Measurements from ENCODE around the gene MAST4. TPM values are rescaled to one million over a fixed set of nuclear protein-coding genes. Genes with fewer than 3 reads are reported as not detected.

The MAST4 gene
- polyA plus RNA-seq, 1 experiment = 4.0 TPM

- no peak overlapping the region for H3K4me3 ChIP-seq (ENCODE audit: low read depth, low read length)
- no peaks in the 10 kb centered on the region for H3K36me3 ChIP-seq (ENCODE audit: control insufficient read depth, insufficient read depth, low read length)
- DNase-seq (ENCODE audit: low read depth) = no peak
- POLR2A ChIA-PET = no interaction called here
- H3K27me3 ChIP-seq (ENCODE audit: control insufficient read depth, insufficient read depth, low read length) = no peaks in the 10 kb centered on the region
- TF ChIP-seq CTCF (IDR thresholded peaks at IDR 0.05; ENCODE audit: insufficient read depth, low read depth, low read length) = no peak
- CTCF ChIA-PET = no interaction called here
Observed at GRCh38 chr5:66629446-66629845, 33.3 kb downstream of the MAST4 start.

GRCh38 chr5:66633754-66634153 lies 37.6 kb downstream of the MAST4 start:
- no peak overlapping the region for H3K4me3 ChIP-seq (ENCODE audit: low read depth, low read length)
- ChIA-PET POLR2A (no interaction called here), CTCF (no interaction called here)
- no peak for TF ChIP-seq CTCF (IDR thresholded peaks at IDR 0.05; ENCODE audit: insufficient read depth, low read depth, low read length)
- no peaks in the 10 kb centered on the region for H3K36me3 ChIP-seq (ENCODE audit: control insufficient read depth, insufficient read depth, low read length)
- no peaks in the 10 kb centered on the region for H3K27me3 ChIP-seq (ENCODE audit: control insufficient read depth, insufficient read depth, low read length)
- no peak for DNase-seq (ENCODE audit: low read depth)

DNA sequence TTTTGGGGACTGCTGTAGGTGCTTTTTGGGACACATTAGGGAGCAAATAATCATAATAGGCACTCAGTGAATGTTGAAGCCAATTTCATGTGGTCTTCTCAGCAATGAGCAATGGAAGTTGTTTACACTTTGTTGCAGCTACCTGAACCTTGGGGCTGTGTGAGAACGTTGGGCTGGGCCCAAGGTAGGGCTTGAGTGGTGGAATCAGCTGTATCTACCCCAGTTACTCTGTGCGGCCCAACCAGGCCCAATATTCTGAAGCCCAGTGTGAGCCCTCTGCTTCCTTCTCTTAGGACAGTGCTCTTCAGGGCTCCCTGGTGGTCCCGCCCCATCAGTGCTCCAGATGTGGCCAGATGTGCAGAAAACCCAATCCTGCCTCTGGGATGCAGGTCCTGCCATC lies 38.4 kb downstream of the MAST4 start:
- no peak for DNase-seq (ENCODE audit: low read depth)
- no peaks in the 10 kb centered on the region for H3K27me3 ChIP-seq (ENCODE audit: control insufficient read depth, insufficient read depth, low read length)
- no peak for TF ChIP-seq CTCF (IDR thresholded peaks at IDR 0.05; ENCODE audit: insufficient read depth, low read depth, low read length)
- no peaks in the 10 kb centered on the region for H3K36me3 ChIP-seq (ENCODE audit: control insufficient read depth, insufficient read depth, low read length)
- H3K4me3 ChIP-seq (ENCODE audit: low read depth, low read length) = no peak overlapping the region
- ChIA-PET POLR2A (no interaction called here), CTCF (no interaction called here)

DNA sequence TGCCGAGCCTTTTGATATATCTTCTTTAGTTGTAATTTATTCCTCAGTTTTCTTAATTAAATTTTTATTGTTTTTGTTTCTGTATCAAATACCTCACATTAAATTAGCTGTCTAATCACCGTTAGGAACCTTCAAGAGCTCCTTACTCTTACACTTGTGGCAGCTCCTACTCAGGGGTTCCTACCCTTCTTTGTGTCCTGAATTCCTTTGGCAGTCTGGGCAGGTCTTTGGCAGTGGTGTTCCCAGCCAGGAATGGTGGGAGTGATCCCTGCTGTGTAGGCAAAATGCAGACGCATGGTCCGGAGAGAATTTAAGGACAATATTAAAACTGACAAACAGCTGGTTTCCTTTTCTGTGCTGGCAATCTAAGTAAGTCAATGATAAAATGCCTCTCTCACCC lies 41.8 kb downstream of the MAST4 start:
- no peaks in the 10 kb centered on the region for H3K36me3 ChIP-seq (ENCODE audit: control insufficient read depth, insufficient read depth, low read length)
- TF ChIP-seq CTCF (IDR thresholded peaks at IDR 0.05; ENCODE audit: insufficient read depth, low read depth, low read length) = no peak
- POLR2A ChIA-PET = no interaction called here
- DNase-seq (ENCODE audit: low read depth) = no peak
- no peaks in the 10 kb centered on the region for H3K27me3 ChIP-seq (ENCODE audit: control insufficient read depth, insufficient read depth, low read length)
- H3K4me3 ChIP-seq (ENCODE audit: low read depth, low read length) = no peak overlapping the region
- CTCF ChIA-PET = interaction anchor here (1.5 kb wide), 1 partner anchor 8 kb away, joined by 3 read pairs; no protein-coding TSS in a partner anchor

- ChIA-PET CTCF (no interaction called here), POLR2A (no interaction called here)
- Histone ChIP-seq H3K27me3 (ENCODE audit: control insufficient read depth, insufficient read depth, low read length) (no peaks in the 10 kb centered on the region), H3K4me3 (ENCODE audit: low read depth, low read length) (no peak overlapping the region), H3K36me3 (ENCODE audit: control insufficient read depth, insufficient read depth, low read length) (no peaks in the 10 kb centered on the region)
- no peak for TF ChIP-seq CTCF (IDR thresholded peaks at IDR 0.05; ENCODE audit: insufficient read depth, low read depth, low read length)
- DNase-seq (ENCODE audit: low read depth) = no peak
Observed at GRCh38 chr5:66639037-66639436, 42.8 kb downstream of the MAST4 start.

Data from BJ (cell line).